Lower lobe of right lung (tissue), 2 donors: ENCODE results near the gene RNF133. TPM values are rescaled to one million over a fixed set of nuclear protein-coding genes. Genes with fewer than 3 reads are reported as not detected.

Experiments used
- ATAC-seq, 2 donors: fragments of 200-7000 bp; cut with Tn5 transposase; one replicate each; pipeline ENCODE4 v1.9.1; 2020 to 2022; ENCODE audit warnings: mild to moderate bottlenecking in 2 of 2, moderate library complexity in 2 of 2
- DNase-seq: peaks from one replicate; pipeline ENCODE4 v3.0.0-alpha.2; 2020
- H3K27ac ChIP-seq: fragments of 200-600 bp; one replicate; pipeline ENCODE4 v1.8.0; 2022
- H3K27me3 ChIP-seq: fragments of 200-600 bp; one replicate; pipeline ENCODE4 v1.8.0; 2022; ENCODE audit warnings: low read depth
- H3K36me3 ChIP-seq: fragments of 200-600 bp; one replicate; pipeline ENCODE4 v1.8.0; 2022; ENCODE audit warnings: mild to moderate bottlenecking
- H3K4me1 ChIP-seq: fragments of 200-600 bp; one replicate; pipeline ENCODE4 v1.8.0; 2022
- H3K4me3 ChIP-seq: fragments of 200-600 bp; one replicate; pipeline ENCODE4 v1.8.0; 2022; ENCODE audit warnings: mild to moderate bottlenecking
- H3K9me3 ChIP-seq: fragments of 200-600 bp; one replicate; pipeline ENCODE4 v1.8.0; 2022
- CTCF ChIP-seq: fragments of 200-600 bp; IDR thresholded peaks from one replicate; pipeline ENCODE4 v1.8.0; 2022; ENCODE audit warnings: antibody characterized with exemption, mild to moderate bottlenecking
- intact Hi-C: fragments of 100-400 bp; cut with DNase I; formaldehyde crosslinking; loops from one replicate; pipeline ENCODE4 v1.11.0; 2022
- total RNA-seq: library from RNA; stranded (reverse); fragmentation: NEBNext Ultra II Directional; extraction: Animal tissue kit (Norgen Biotek cat#: 25700); gene quantifications from one replicate; pipeline ENCODE4 v1.2.1, GENCODE V29; 2021
- donor health status: DM: no; HTN: yes; CAD: no; lungs with severe emphysema.

Gene RNF133
- total RNA-seq, 1 donor from 2014 or later: 1.0 TPM

GRCh38 chr7:122736183-122736582 lies 37.3 kb upstream of the RNF133 start:
- Histone ChIP-seq H3K9me3 (no peaks in the 10 kb centered on the region), H3K27me3 (no peaks in the 10 kb centered on the region), H3K4me3 (no peak overlapping the region), H3K36me3 (no peaks in the 10 kb centered on the region), H3K27ac (no peak overlapping the region), H3K4me1 (no peaks in the 10 kb centered on the region)
- TF ChIP-seq CTCF: no peak
- ATAC-seq (no peak), DNase-seq (no peak)
- intact Hi-C loops: no loop called here

GRCh38 chr7:122727759-122728158 lies 28.8 kb upstream of the RNF133 start:
- DNase-seq (no peak), ATAC-seq (no peak)
- H3K27ac ChIP-seq: no peak overlapping the region
- H3K4me3 ChIP-seq: no peak overlapping the region
- no peaks in the 10 kb centered on the region for H3K27me3 ChIP-seq
- no peaks in the 10 kb centered on the region for H3K9me3 ChIP-seq
- intact Hi-C loops: no loop called here
- peaks cover 4% of the 10 kb centered on the region for H3K4me1 ChIP-seq
- no peak for TF ChIP-seq CTCF
- no peaks in the 10 kb centered on the region for H3K36me3 ChIP-seq

- no peaks in the 10 kb centered on the region for H3K9me3 ChIP-seq
- H3K4me3 ChIP-seq: no peak overlapping the region
- ATAC-seq (no peak), DNase-seq (no peak)
- H3K36me3 ChIP-seq: no peaks in the 10 kb centered on the region
- no peaks in the 10 kb centered on the region for H3K27me3 ChIP-seq
- no peak for TF ChIP-seq CTCF
- peaks cover 4% of the 10 kb centered on the region for H3K4me1 ChIP-seq
- no peak overlapping the region for H3K27ac ChIP-seq
- intact Hi-C loops: no loop called here
Observed at GRCh38 chr7:122727354-122727753, 28.4 kb upstream of the RNF133 start.

- no peak overlapping the region for H3K27ac ChIP-seq
Observed at GRCh38 chr7:122726881-122727280, 28.0 kb upstream of the RNF133 start.

GRCh38 chr7:122724366-122724765 lies 25.4 kb upstream of the RNF133 start:
- no peaks in the 10 kb centered on the region for H3K9me3 ChIP-seq
- H3K36me3 ChIP-seq: no peaks in the 10 kb centered on the region
- H3K4me3 ChIP-seq: no peak overlapping the region
- ATAC-seq (no peak), DNase-seq (no peak)
- H3K27ac ChIP-seq: no peak overlapping the region
- H3K4me1 ChIP-seq: peaks cover 4% of the 10 kb centered on the region
- H3K27me3 ChIP-seq: no peaks in the 10 kb centered on the region
- intact Hi-C loops: no loop called here
- no peak for TF ChIP-seq CTCF

More at GRCh38 chr7:122726881-122727280, 28.0 kb upstream of the RNF133 start:
- intact Hi-C loops: no loop called here
- no peak for DNase-seq
- H3K27me3 ChIP-seq: no peaks in the 10 kb centered on the region
- no peaks in the 10 kb centered on the region for H3K9me3 ChIP-seq
- no peak for ATAC-seq
- TF ChIP-seq CTCF: no peak
- peaks cover 4% of the 10 kb centered on the region for H3K4me1 ChIP-seq
- H3K36me3 ChIP-seq: no peaks in the 10 kb centered on the region
- no peak overlapping the region for H3K4me3 ChIP-seq
